CD4-positive, alpha-beta T cell treated with Interleukin-4 for 4 hours (primary cell): Measurements from ENCODE around the gene HSP90B1.

Experiments
- DNase-seq: peaks from one replicate; pipeline ENCODE4 v3.0.0-alpha.2; 2020

HSP90B1 gene

GRCh38 chr12:103930034-103930786 is at the start of gene HSP90B1:
Gene HSP90B1 (plus strand): TSS chr12:103930410. CDS start chr12:103930516, 106 bp downstream.
- peak; percentile 100 for DNase-seq

- DNase-seq, result no peak
Observed at GRCh38 chr12:103881261-103881660, 48.9 kb upstream of the HSP90B1 start.

GRCh38 chr12:103882861-103883596 is 47.2 kb upstream of the HSP90B1 start:
- no peak for DNase-seq

GRCh38 chr12:103883908-103884307 is 46.3 kb upstream of the HSP90B1 start:
- DNase-seq, result no peak

GRCh38 chr12:103884316-103884715 is 45.9 kb upstream of the HSP90B1 start:
- peak; percentile 44 for DNase-seq

- DNase-seq, result no peak
Observed at GRCh38 chr12:103886195-103886797, 43.9 kb upstream of the HSP90B1 start.

GRCh38 chr12:103887738-103888137 is 42.5 kb upstream of the HSP90B1 start:
- no peak for DNase-seq

GRCh38 chr12:103897316-103897715 is 32.9 kb upstream of the HSP90B1 start:
- no peak for DNase-seq

GRCh38 chr12:103901518-103902173 is 28.6 kb upstream of the HSP90B1 start:
- DNase-seq, result peak; percentile 52

- DNase-seq, result no peak
Observed at GRCh38 chr12:103903993-103904392, 26.2 kb upstream of the HSP90B1 start.

GRCh38 chr12:103905730-103906349 is 24.4 kb upstream of the HSP90B1 start:
- no peak for DNase-seq

- no peak for DNase-seq
Observed at GRCh38 chr12:103908246-103908541, 22.0 kb upstream of the HSP90B1 start.

GRCh38 chr12:103908877-103909276 is 21.3 kb upstream of the HSP90B1 start:
- no peak for DNase-seq

- no peak for DNase-seq
Observed at GRCh38 chr12:103909811-103910210, 20.4 kb upstream of the HSP90B1 start.

GRCh38 chr12:103912069-103912468 is 18.1 kb upstream of the HSP90B1 start:
- no peak for DNase-seq

GRCh38 chr12:103913100-103913499 is 17.1 kb upstream of the HSP90B1 start:
- no peak for DNase-seq

GRCh38 chr12:103915306-103915705 is 14.9 kb upstream of the HSP90B1 start:
- no peak for DNase-seq

- DNase-seq, result no peak
Observed at GRCh38 chr12:103917873-103918272, 12.3 kb upstream of the HSP90B1 start.

- DNase-seq, result peak; percentile 61
Observed at GRCh38 chr12:103924761-103925641, 5.2 kb upstream of the HSP90B1 start.

- peak; percentile 71 for DNase-seq
Observed at GRCh38 chr12:103928682-103929045, 1.5 kb upstream of the HSP90B1 start.

- DNase-seq, result peak; percentile 92
Observed at GRCh38 chr12:103929046-103929783, 995 bp upstream of the HSP90B1 start.

GRCh38 chr12:103929784-103930033 is 501 bp upstream of the HSP90B1 start:
- no peak for DNase-seq
